ENCODE results near the gene SOWAHB.
"Not testable (repeated sequence)": the region's sequence is repeated elsewhere in the genome, so short reads cannot be mapped to it uniquely, and the experiment has no call there.

DNA sequence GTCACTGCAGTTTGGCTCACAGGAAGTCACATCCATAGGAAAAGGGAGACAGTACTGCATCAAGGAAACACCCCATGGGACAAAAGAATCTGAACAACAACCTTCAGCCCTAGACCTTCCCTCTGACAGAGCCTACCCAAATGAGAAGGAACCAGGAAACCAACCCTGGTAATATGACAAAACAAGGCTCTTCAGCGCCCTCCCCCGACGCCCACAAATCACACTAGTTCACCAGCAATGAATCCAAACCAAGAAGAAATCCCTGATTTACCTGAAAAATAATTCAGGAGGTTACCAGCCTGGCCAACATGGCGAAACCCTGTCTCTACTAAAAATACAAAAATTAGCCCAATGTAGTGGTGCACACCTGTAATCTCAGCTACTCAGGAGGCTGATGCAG, 29.2 kb downstream of the SOWAHB start:
- TF ChIP-seq, protein P1, sequence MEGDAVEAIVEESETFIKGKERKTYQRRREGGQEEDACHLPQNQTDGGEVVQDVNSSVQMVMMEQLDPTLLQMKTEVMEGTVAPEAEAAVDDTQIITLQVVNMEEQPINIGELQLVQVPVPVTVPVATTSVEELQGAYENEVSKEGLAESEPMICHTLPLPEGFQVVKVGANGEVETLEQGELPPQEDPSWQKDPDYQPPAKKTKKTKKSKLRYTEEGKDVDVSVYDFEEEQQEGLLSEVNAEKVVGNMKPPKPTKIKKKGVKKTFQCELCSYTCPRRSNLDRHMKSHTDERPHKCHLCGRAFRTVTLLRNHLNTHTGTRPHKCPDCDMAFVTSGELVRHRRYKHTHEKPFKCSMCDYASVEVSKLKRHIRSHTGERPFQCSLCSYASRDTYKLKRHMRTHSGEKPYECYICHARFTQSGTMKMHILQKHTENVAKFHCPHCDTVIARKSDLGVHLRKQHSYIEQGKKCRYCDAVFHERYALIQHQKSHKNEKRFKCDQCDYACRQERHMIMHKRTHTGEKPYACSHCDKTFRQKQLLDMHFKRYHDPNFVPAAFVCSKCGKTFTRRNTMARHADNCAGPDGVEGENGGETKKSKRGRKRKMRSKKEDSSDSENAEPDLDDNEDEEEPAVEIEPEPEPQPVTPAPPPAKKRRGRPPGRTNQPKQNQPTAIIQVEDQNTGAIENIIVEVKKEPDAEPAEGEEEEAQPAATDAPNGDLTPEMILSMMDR (IDR thresholded peaks at IDR 0.05) = not testable (repeated sequence)
- TF ChIP-seq ZFX (IDR thresholded peaks at IDR 0.05; ENCODE audit: borderline replicate concordance) = not testable (repeated sequence)
